Measurements from ENCODE around the gene CA10.

DNA sequence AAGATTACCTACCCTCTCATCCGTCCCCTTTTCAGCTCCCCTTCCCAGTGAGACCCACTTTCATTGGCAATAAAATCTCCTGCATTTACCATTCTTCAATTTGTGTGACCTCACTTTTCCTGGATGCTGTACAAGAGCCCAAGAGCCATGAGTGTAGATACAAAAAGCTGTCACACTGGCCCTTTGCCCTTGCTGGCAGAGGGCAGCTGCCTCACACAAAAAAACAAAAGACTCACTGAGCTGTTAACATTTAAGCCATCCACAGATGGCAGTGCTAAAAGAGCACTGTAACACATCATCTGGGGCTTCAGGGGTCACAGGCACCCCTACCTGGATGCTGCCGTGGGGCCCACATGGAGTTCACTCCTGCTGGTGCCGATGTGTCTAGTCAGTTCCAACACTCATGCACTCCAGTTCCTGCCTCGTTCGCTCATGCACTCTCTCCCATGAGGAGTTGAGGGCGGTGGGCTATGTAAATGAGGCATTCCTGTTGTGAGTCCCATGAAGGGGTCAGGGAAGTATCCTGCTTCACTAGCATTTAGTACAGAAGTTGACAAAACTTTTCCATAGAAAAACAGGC lies 123.1 kb downstream of the CA10 start:
- TF ChIP-seq, protein P1, sequence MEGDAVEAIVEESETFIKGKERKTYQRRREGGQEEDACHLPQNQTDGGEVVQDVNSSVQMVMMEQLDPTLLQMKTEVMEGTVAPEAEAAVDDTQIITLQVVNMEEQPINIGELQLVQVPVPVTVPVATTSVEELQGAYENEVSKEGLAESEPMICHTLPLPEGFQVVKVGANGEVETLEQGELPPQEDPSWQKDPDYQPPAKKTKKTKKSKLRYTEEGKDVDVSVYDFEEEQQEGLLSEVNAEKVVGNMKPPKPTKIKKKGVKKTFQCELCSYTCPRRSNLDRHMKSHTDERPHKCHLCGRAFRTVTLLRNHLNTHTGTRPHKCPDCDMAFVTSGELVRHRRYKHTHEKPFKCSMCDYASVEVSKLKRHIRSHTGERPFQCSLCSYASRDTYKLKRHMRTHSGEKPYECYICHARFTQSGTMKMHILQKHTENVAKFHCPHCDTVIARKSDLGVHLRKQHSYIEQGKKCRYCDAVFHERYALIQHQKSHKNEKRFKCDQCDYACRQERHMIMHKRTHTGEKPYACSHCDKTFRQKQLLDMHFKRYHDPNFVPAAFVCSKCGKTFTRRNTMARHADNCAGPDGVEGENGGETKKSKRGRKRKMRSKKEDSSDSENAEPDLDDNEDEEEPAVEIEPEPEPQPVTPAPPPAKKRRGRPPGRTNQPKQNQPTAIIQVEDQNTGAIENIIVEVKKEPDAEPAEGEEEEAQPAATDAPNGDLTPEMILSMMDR (IDR thresholded peaks at IDR 0.05; ENCODE audit: extremely low read depth in 1 of 2, insufficient read depth in 1 of 2, low read depth in 1 of 2, low read length in 2 of 2) = no peak
- TF ChIP-seq POLR2A (IDR thresholded peaks at IDR 0.05; ENCODE audit: low read depth, low read length) (no peak), EZH2 (IDR thresholded peaks at IDR 0.05; ENCODE audit: borderline replicate concordance, low read depth, low read length, severe bottlenecking) (no peak), MYC (IDR thresholded peaks at IDR 0.05; ENCODE audit: low read depth, low read length) (no peak), POLR2AphosphoS5 (IDR thresholded peaks at IDR 0.05; ENCODE audit: insufficient read depth, low read depth, low read length) (no peak)
- TF ChIP-seq, protein P2, sequence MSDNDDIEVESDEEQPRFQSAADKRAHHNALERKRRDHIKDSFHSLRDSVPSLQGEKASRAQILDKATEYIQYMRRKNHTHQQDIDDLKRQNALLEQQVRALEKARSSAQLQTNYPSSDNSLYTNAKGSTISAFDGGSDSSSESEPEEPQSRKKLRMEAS (IDR thresholded peaks at IDR 0.05; ENCODE audit: insufficient read depth, insufficient read length) = no peak
